ENCODE results near the gene SLC17A7.

DNA sequence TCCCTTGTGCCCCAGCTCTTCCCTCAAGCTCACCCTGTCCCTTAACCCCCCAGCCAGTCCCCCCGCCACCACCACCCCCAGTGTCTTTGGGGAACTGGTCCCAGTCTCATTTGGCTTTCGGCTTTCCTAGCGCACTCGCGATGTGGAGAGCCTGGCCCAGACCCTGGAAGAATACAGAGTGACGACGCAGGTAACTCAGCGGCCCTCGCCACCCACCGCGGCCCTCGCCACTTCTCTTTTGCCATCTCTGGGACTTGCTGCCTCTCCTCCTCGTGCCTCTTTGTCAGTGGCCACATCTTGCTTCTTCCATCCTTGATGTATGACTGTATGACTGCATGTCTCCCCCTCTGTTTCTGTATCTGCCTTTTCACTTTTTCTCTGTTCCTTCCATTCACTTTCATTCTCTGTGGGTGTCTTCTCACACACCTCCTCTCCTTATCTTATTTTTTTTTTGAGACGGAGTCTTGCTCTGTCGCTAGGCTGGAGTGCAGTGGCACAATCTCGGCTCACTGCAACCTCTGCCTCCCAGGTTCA lies 33.8 kb downstream of the SLC17A7 start:
- TF ChIP-seq FOXP2 (optimal IDR thresholded peaks at IDR 0.05; ENCODE audit: control extremely low read depth, extremely low read length, insufficient read depth), result no peak
- TF ChIP-seq EZH2 (IDR thresholded peaks at IDR 0.05), result no peak
- TF ChIP-seq POLR2AphosphoS5 (IDR thresholded peaks at IDR 0.05; ENCODE audit: borderline replicate concordance, low read depth, low read length), result no peak

Measured in SK-N-MC (cell line).